Measurements from ENCODE around the gene DIAPH1. TPM values are rescaled to one million over a fixed set of nuclear protein-coding genes. Genes with fewer than 3 reads are reported as not detected.
A peak's percentile ranks its signal among the peaks of the same experiment; 100 is the strongest.

The DIAPH1 gene
- total RNA-seq, 1 donor from 2014 or later, result 65.8 TPM

- intact Hi-C loops (cut with DNase I), result loop anchor here (1.0 to 10.0 kb wide), 3 partner anchors 28 to 125 kb away; partner anchors contain the start of genes PCDHGA11, PCDHGA9 and PCDHGB6
- peaks cover 17 to 29% of the 10 kb centered on the region in 2 donors for H3K36me3 ChIP-seq
- no peak for TF ChIP-seq CTCF (IDR thresholded peaks at IDR 0.05)
Observed at GRCh38 chr5:141529873-141530272, 88.9 kb downstream of the DIAPH1 start.

GRCh38 chr5:141529002-141529401, 89.8 kb downstream of the DIAPH1 start:
- H3K4me3 ChIP-seq, result no peak overlapping the region
- no peaks in the 10 kb centered on the region for H3K9me3 ChIP-seq
- peaks cover 17 to 28% of the 10 kb centered on the region in 2 donors for H3K36me3 ChIP-seq
- H3K27me3 ChIP-seq, result no peaks in the 10 kb centered on the region
- intact Hi-C loops (cut with DNase I), result loop anchor here (1.0 to 10.0 kb wide), 3 partner anchors 29 to 124 kb away; partner anchors contain the start of genes PCDHGA11, PCDHGA9 and PCDHGB6
- TF ChIP-seq CTCF (IDR thresholded peaks at IDR 0.05), result no peak
- H3K27ac ChIP-seq, result peak overlapping the region; percentile 87 to 88
- peak in 1 of 2 donors; percentile 66 for DNase-seq (ENCODE audit: low spot score in 2 of 2)
- peaks cover 0 to 30% of the 10 kb centered on the region in 2 donors for H3K4me1 ChIP-seq

More at GRCh38 chr5:141529873-141530272, 88.9 kb downstream of the DIAPH1 start:
- Histone ChIP-seq H3K4me1 (peaks cover 0 to 24% of the 10 kb centered on the region in 2 donors), H3K4me3 (no peak overlapping the region), H3K27ac (peak overlapping the region; percentile 87 to 88), H3K9me3 (no peaks in the 10 kb centered on the region), H3K27me3 (no peaks in the 10 kb centered on the region)
- DNase-seq (ENCODE audit: low spot score in 2 of 2), result peak in 1 of 2 donors; percentile 54

- peak in 1 of 2 donors; percentile 81 for DNase-seq (ENCODE audit: low spot score in 2 of 2)
- peak overlapping the region; percentile 87 to 88 for H3K27ac ChIP-seq
- no peaks in the 10 kb centered on the region for H3K9me3 ChIP-seq
- H3K27me3 ChIP-seq, result no peaks in the 10 kb centered on the region
- H3K36me3 ChIP-seq, result peaks cover 16 to 26% of the 10 kb centered on the region in 2 donors
- peaks cover 0 to 31% of the 10 kb centered on the region in 2 donors for H3K4me1 ChIP-seq
- intact Hi-C loops (cut with DNase I), result loop anchor here (5.0 to 10.0 kb wide), 2 partner anchors 106 to 124 kb away; partner anchors contain the start of genes PCDHGA11, PCDHGA9 and PCDHGB6
- no peak for TF ChIP-seq CTCF (IDR thresholded peaks at IDR 0.05)
- H3K4me3 ChIP-seq, result no peak overlapping the region
Observed at GRCh38 chr5:141528291-141528984, 90.4 kb downstream of the DIAPH1 start.

DNA sequence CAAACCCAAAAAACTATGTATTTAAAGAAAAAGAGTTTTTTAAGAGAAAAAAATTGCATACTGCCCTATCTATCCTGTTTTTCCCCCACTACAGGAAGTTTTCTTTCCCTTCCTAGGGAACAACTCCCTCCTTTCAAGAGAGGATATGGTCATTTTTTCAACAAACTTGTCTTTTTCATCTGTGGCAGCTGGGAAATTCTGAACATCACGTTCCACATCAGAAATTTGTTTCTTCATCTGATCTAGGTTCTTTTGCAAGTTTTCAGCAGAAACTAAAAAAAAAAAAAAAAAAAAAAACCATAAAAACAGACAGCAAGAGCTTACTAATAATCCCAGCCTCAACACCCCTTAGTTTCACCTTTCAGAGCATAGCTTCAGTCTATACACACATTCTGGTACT, 91.4 kb downstream of the DIAPH1 start:
- peaks cover 17 to 23% of the 10 kb centered on the region in 2 donors for H3K36me3 ChIP-seq
- no peak for DNase-seq (ENCODE audit: low spot score in 2 of 2)
- peaks cover 3 to 31% of the 10 kb centered on the region in 2 donors for H3K4me1 ChIP-seq
- no peaks in the 10 kb centered on the region for H3K9me3 ChIP-seq
- intact Hi-C loops (cut with DNase I), result loop anchor here (5.0 to 10.0 kb wide), 2 partner anchors 105 to 123 kb away; partner anchors contain the start of genes PCDHGA11, PCDHGA9 and PCDHGB6
- H3K4me3 ChIP-seq, result no peak overlapping the region
- H3K27ac ChIP-seq, result peak overlapping the region; percentile 87 to 88
- no peak for TF ChIP-seq CTCF (IDR thresholded peaks at IDR 0.05)
- H3K27me3 ChIP-seq, result no peaks in the 10 kb centered on the region

GRCh38 chr5:141525653-141526052, 93.1 kb downstream of the DIAPH1 start:
- peak overlapping the region; percentile 66 to 71 for H3K27ac ChIP-seq
- H3K36me3 ChIP-seq, result peaks cover 17 to 26% of the 10 kb centered on the region in 2 donors
- peak in 1 of 2 donors; percentile 37 for DNase-seq (ENCODE audit: low spot score in 2 of 2)

More at GRCh38 chr5:141525653-141526052, 93.1 kb downstream of the DIAPH1 start:
- no peak for TF ChIP-seq CTCF (IDR thresholded peaks at IDR 0.05)
- H3K27me3 ChIP-seq, result no peaks in the 10 kb centered on the region
- H3K4me1 ChIP-seq, result peaks cover 7 to 40% of the 10 kb centered on the region in 2 donors
- H3K9me3 ChIP-seq, result no peaks in the 10 kb centered on the region
- H3K4me3 ChIP-seq, result no peak overlapping the region
- intact Hi-C loops (cut with DNase I), result loop anchor here (5.0 to 10.0 kb wide), 2 partner anchors 103 to 121 kb away; partner anchors contain the start of genes PCDHGA11, PCDHGA9 and PCDHGB6

Data from ascending aorta (tissue), 2 donors.